ENCODE data around the gene PDCD1. TPM values are rescaled to one million over a fixed set of nuclear protein-coding genes. Genes with fewer than 3 reads are reported as not detected.

PDCD1 gene
- total and polyA plus RNA-seq, 2 of the 8 experiments (the other 6 are each of a cell fraction or from before 2014, with no cell fraction given), result 0.48 to 1.1 TPM

- H3K36me3 ChIP-seq (ENCODE audit: control insufficient read depth in 2 of 4, insufficient read depth in 4 of 4, low read length in 3 of 4), result no peaks in the 10 kb centered on the region; a peak in 1 of 8 replicates
- H3K23ac ChIP-seq (ENCODE audit: insufficient read length), result no peak overlapping the region
- H2AK5ac ChIP-seq (ENCODE audit: low read depth, low read length), result peak overlapping the region; percentile 75; the same call in 1 of the 2 replicates
- TF ChIP-seq SP4 (IDR thresholded peaks at IDR 0.05; ENCODE audit: low read length), result no peak
- TF ChIP-seq SIRT6 (IDR thresholded peaks at IDR 0.05; ENCODE audit: low read length), result no peak
- no peak for TF ChIP-seq NRF1 (IDR thresholded peaks at IDR 0.05; ENCODE audit: low read depth, low read length)
- no peak for TF ChIP-seq KDM1A (IDR thresholded peaks at IDR 0.05; ENCODE audit: borderline replicate concordance, low read length)
- no peak for TF ChIP-seq CREB1 (IDR thresholded peaks at IDR 0.05)
- no peak for TF ChIP-seq ZNF274 (IDR thresholded peaks at IDR 0.05; ENCODE audit: borderline replicate concordance, extremely low read depth, low read length)
- H3K27me3 ChIP-seq (replicated peaks in 1 of 4; ENCODE audit: control insufficient read depth in 3 of 4, extremely low read depth in 1 of 4, insufficient read depth in 3 of 4, low read length in 3 of 4), result peaks cover 0 to 2% (median 0%) of the 10 kb centered on the region in 4 experiments; a peak in 2 of 7 replicates
- no peak overlapping the region for H3K4me3 ChIP-seq (ENCODE audit: extremely low read depth in 1 of 4, insufficient read depth in 2 of 4, low read depth in 3 of 4, low read length in 4 of 4)
- H2BK15ac ChIP-seq (ENCODE audit: low read length), result peak overlapping the region; percentile 88; the same call in 1 of the 2 replicates
- WGBS, 2 experiments (ENCODE audit: extremely low coverage in 1 of 2, insufficient coverage in 1 of 2, insufficient read length in 1 of 2, insufficient replicate concordance in 2 of 2, low coverage in 1 of 2, low lambda C conversion rate in 2 of 2, missing lambda C conversion rate in 1 of 2), result 92% methylated on average over 32 of the region's 32 CpGs; no CpG with 5 or more reads in 1 of the 2 experiments
- H3K56ac ChIP-seq (replicated peaks; ENCODE audit: insufficient read length, low read depth, low read length), result no peak overlapping the region
- H3K27ac ChIP-seq (ENCODE audit: low read depth, low read length), result no peak overlapping the region
- no peak overlapping the region for H4K8ac ChIP-seq (ENCODE audit: extremely low read depth, insufficient read depth, low read length)
- FAIRE-seq (no peak), DNase-seq (ENCODE audit: low read depth in 1 of 2, low spot score in 2 of 2) (peak in 1 of 2 experiments; percentile 32)
- H3K79me1 ChIP-seq (ENCODE audit: low read depth, low read length), result peaks cover 3% of the 10 kb centered on the region; the same call in 1 of the 2 replicates
- H3K23me2 ChIP-seq (ENCODE audit: low read depth, low read length), result peaks cover 14% of the 10 kb centered on the region; the same call in 1 of the 2 replicates
- H3K79me2 ChIP-seq (ENCODE audit: control insufficient read depth in 1 of 2, insufficient read depth in 2 of 2, low read length in 2 of 2), result no peaks in the 10 kb centered on the region
- POLR2A ChIA-PET (ENCODE audit: partially characterized antibody), result no interaction called here
- CTCF ChIA-PET (ENCODE audit: partially characterized antibody), result interaction anchor here (0.8 to 0.9 kb wide), 2 partner anchors 90 to 202 kb away, joined by 3 read pairs; no protein-coding TSS in a partner anchor
- H2AFZ ChIP-seq (ENCODE audit: low read length), result no peak overlapping the region
- peak overlapping the region; percentile 60; the same call in 1 of the 2 replicates for H2BK5ac ChIP-seq (ENCODE audit: low read depth, low read length)
- no peak overlapping the region for H4K5ac ChIP-seq (ENCODE audit: insufficient read length, low read depth, low read length)
- H2BK20ac ChIP-seq (ENCODE audit: low read length), result 0 out of 2 replicates have a peak overlapping the region, but pooled peaks have one; percentile 32
- H3K4me2 ChIP-seq (ENCODE audit: insufficient read depth in 1 of 2, low read depth in 2 of 2, low read length in 2 of 2), result peak overlapping the region in 1 of 2 experiments; percentile 71; a peak in 1 of 4 replicates
- peak overlapping the region; percentile 86 for H4K91ac ChIP-seq (replicated peaks; ENCODE audit: insufficient read length, low read length)
- peaks cover 0 to 21% (median 13%) of the 10 kb centered on the region in 4 experiments; a peak in 6 of 7 replicates for H3K4me1 ChIP-seq (replicated peaks in 1 of 4; ENCODE audit: control insufficient read depth in 3 of 4, insufficient read depth in 4 of 4, low read length in 3 of 4)
- peak overlapping the region; percentile 48; the same call in 1 of the 2 replicates for H3K18ac ChIP-seq (ENCODE audit: extremely low read depth, low read length)
- no peak overlapping the region for H3K4ac ChIP-seq (replicated peaks; ENCODE audit: insufficient read length, low read depth, low read length)
- H3K9me3 ChIP-seq (ENCODE audit: insufficient read depth in 2 of 2, low read depth in 1 of 2, low read length in 1 of 2), result no peaks in the 10 kb centered on the region
- H4K20me1 ChIP-seq (replicated peaks in 1 of 2; ENCODE audit: control insufficient read depth in 1 of 2, insufficient read depth in 2 of 2, low read length in 2 of 2), result peaks cover 0 to 3% of the 10 kb centered on the region in 2 experiments
- 0 out of 2 replicates have a peak overlapping the region, but pooled peaks have one; percentile 39 for H2BK12ac ChIP-seq (ENCODE audit: low read depth, low read length)
- no peak overlapping the region for H3K9ac ChIP-seq (replicated peaks in 1 of 4; ENCODE audit: extremely low read depth in 1 of 4, low read depth in 3 of 4, low read length in 3 of 4)
- H3K14ac ChIP-seq (ENCODE audit: insufficient read length), result no peak overlapping the region
- no peak overlapping the region for H2BK120ac ChIP-seq (replicated peaks; ENCODE audit: low read depth, low read length)
These were observed 41.7 kb upstream of the PDCD1 start for GRCh38 chr2:241900251-241901017.

Measured in H1 (cell line).